HL-60 (cell line): Measurements from ENCODE around the gene CLDN9.

Source experiments
- CTCF ChIP-seq: IDR thresholded peaks from one replicate; pipeline ENCODE4 v1.5.1; 2011; ENCODE audit warnings: low read length, control low read depth, inconsistent platforms; ENCODE audit not compliant: insufficient read depth
- GABPA ChIP-seq: IDR thresholded peaks from 2 replicates; pipeline ENCODE4 v1.6.1; 2012; ENCODE audit warnings: low read depth
- POLR2AphosphoS5 ChIP-seq: IDR thresholded peaks from 2 replicates; pipeline ENCODE4 v1.6.1; 2012; ENCODE audit warnings: low read depth
- REST ChIP-seq: IDR thresholded peaks from 2 replicates; pipeline ENCODE4 v1.6.1; 2012; ENCODE audit warnings: low read depth; ENCODE audit not compliant: insufficient replicate concordance
- SPI1 ChIP-seq: IDR thresholded peaks from 2 replicates; pipeline ENCODE4 v1.6.1; 2012; ENCODE audit warnings: low read depth, mild to moderate bottlenecking, borderline replicate concordance

DNA sequence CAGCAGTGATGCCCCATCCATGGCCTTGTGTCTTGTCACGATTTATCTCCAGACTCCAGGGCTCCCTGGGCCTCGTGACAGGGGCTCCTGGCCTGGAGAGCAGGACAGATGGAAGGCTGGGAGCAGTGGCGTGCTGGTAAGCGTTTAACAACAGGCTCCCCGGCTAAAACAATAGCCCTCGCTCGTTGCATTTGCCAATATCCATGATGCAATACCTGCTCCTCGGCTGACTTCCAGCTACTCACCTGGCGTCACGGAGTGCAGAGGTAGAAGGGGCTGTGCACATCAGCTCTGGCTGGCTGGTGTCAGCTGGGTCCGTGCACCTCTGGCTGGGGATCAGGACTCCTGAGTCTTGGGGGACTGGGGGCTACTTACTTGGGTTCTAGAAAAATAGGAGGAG lies 25.5 kb downstream of the CLDN9 start:
- TF ChIP-seq CTCF (no peak), SPI1 (no peak), GABPA (no peak), REST (no peak), POLR2AphosphoS5 (no peak)
